Gastrocnemius medialis (tissue), 4 donors: Measurements from ENCODE around the gene ATP2C2. TPM values are rescaled to one million over a fixed set of nuclear protein-coding genes. Genes with fewer than 3 reads are reported as not detected.

Source experiments
- ATAC-seq, 2 donors: fragments of 150-250 bp; one replicate each; pipeline ENCODE4 v1.9.1; 2016
- DNase-seq, 2 donors: peaks; one replicate each; pipeline ENCODE4 v3.0.0-alpha.2; 2019
- H3K27ac ChIP-seq, 4 donors: fragments of 200-600 bp; sonication (generic); 1 replicate in 1 of 4; 2 replicates in 3 of 4; pipeline ENCODE4 v1.5.1; 2016 to 2018; ENCODE audit warnings: mild to moderate bottlenecking in 2 of 4, moderate library complexity in 1 of 4
- H3K27me3 ChIP-seq, 3 donors: fragments of 200-600 bp; sonication (generic) in 2 of 3; 1 replicate in 1 of 3; 2 replicates in 2 of 3; pipeline versions ENCODE4 v1.5.1 to v1.6.0; 2016 to 2019; ENCODE audit warnings: mild to moderate bottlenecking in 1 of 3, moderate library complexity in 1 of 3
- H3K36me3 ChIP-seq, 2 donors: fragments of 200-600 bp; sonication (generic) in 1 of 2; one replicate each; pipeline ENCODE4 v1.5.1; 2017 to 2018
- H3K4me1 ChIP-seq, 2 donors: fragments of 200-600 bp; sonication (generic) in 1 of 2; one replicate each; pipeline ENCODE4 v1.5.1; 2016 to 2017; ENCODE audit warnings: mild to moderate bottlenecking in 2 of 2
- H3K4me3 ChIP-seq, 4 donors: fragments of 200-600 bp; sonication (generic) in 3 of 4; 1 replicate in 1 of 4; 2 replicates in 3 of 4; pipeline ENCODE4 v1.5.1; 2016 to 2019; ENCODE audit warnings: mild to moderate bottlenecking in 2 of 4
- H3K9me3 ChIP-seq, 3 donors: fragments of 200-600 bp; sonication (generic) in 2 of 3; 1 replicate in 1 of 3; 2 replicates in 2 of 3; pipeline ENCODE4 v1.5.1; 2016 to 2019
- POLR2A ChIP-seq, 2 donors: fragments of 450-650 bp; IDR thresholded peaks; one replicate each; pipeline ENCODE4 v1.6.1; 2017; ENCODE audit warnings: antibody characterized with exemption in 2 of 2, mild to moderate bottlenecking in 2 of 2, moderate library complexity in 2 of 2
- in situ Hi-C, 4 donors: fragments of 200-750 bp; cut with MboI; loops; one replicate each; pipeline versions ENCODE4 v1.15.0 to v1.8.0; 2017; ENCODE audit warnings: low sequenced_read_pairs in 4 of 4
- intact Hi-C: fragments of 100-400 bp; cut with DNase I; formaldehyde crosslinking; loops from one replicate; pipeline ENCODE4 v1.15.1; 2023; ENCODE audit warnings: low total_unique reads
- total RNA-seq, 4 donors: library from RNA; depleted of rRNA; stranded (reverse); fragments of >200 nt; gene quantifications; one replicate each; pipeline versions ENCODE4 v1.1.0 to v1.2.3, GENCODE V29; 2016
- TF ChIP-seq, protein P1 (sequence below), 5 experiments: fragments of 450-650 bp in 3 of 5; fragments of 200-600 bp in 2 of 5; sonication (generic) in 2 of 5; IDR thresholded peaks in 4 of 5; conservative IDR thresholded peaks in 1 of 5; 1 replicate in 4 of 5; 2 replicates in 1 of 5; pipeline ENCODE4 v1.5.1; 2016 to 2019; ENCODE audit warnings: antibody characterized with exemption in 5 of 5, mild to moderate bottlenecking in 3 of 5, moderate library complexity in 3 of 5

ATP2C2 gene
- total RNA-seq, 4 donors from 2014 or later, result 0.44 TPM; not detected in 3

DNA sequence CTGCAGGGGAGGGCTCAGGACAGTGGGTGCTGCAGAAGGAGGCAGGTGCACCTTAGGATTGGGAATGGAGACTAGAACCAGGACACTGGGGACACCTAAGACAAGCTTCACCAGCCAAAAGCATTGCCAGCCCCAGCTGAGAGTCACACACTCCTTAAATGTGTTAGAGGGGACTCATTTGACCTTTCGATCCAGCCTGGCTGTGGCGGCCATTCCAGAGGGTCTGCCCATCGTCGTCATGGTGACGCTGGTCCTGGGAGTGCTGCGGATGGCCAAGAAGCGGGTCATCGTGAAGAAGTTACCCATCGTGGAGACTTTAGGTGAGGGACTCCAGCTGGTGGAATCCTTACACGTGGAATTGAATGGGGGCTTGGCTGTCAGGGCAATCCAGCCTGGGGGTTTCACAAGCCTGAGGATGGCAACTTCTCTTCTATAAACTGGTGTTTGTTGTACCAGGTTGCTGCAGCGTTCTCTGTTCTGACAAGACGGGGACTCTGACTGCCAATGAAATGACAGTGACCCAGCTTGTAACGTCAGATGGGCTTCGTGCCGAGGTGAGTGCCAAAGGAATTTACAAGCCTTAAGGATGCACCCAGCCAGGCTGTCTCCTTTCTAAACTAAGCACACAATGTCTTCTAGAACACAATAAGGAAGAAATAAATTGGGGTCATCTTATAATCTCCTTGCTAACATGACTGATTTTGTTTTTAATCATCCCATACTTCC lies 70.8 kb downstream of the ATP2C2 start:
- no peak for DNase-seq
- Histone ChIP-seq H3K27me3 (peaks cover 0 to 15% (median under 1%) of the 10 kb centered on the region in 3 donors), H3K36me3 (no peaks in the 10 kb centered on the region), H3K4me1 (no peaks in the 10 kb centered on the region), H3K4me3 (no peak overlapping the region), H3K9me3 (no peaks in the 10 kb centered on the region), H3K27ac (no peak overlapping the region)
- in situ Hi-C loops, result no loop called here
- TF ChIP-seq, protein P1, sequence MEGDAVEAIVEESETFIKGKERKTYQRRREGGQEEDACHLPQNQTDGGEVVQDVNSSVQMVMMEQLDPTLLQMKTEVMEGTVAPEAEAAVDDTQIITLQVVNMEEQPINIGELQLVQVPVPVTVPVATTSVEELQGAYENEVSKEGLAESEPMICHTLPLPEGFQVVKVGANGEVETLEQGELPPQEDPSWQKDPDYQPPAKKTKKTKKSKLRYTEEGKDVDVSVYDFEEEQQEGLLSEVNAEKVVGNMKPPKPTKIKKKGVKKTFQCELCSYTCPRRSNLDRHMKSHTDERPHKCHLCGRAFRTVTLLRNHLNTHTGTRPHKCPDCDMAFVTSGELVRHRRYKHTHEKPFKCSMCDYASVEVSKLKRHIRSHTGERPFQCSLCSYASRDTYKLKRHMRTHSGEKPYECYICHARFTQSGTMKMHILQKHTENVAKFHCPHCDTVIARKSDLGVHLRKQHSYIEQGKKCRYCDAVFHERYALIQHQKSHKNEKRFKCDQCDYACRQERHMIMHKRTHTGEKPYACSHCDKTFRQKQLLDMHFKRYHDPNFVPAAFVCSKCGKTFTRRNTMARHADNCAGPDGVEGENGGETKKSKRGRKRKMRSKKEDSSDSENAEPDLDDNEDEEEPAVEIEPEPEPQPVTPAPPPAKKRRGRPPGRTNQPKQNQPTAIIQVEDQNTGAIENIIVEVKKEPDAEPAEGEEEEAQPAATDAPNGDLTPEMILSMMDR (IDR thresholded peaks at IDR 0.05 in 4 of 5, conservative IDR thresholded peaks at IDR 0.05 in 1 of 5), result no peak
- no peak for TF ChIP-seq POLR2A (IDR thresholded peaks at IDR 0.05)
- intact Hi-C loops, result no loop called here
- ATAC-seq, result no peak

DNA sequence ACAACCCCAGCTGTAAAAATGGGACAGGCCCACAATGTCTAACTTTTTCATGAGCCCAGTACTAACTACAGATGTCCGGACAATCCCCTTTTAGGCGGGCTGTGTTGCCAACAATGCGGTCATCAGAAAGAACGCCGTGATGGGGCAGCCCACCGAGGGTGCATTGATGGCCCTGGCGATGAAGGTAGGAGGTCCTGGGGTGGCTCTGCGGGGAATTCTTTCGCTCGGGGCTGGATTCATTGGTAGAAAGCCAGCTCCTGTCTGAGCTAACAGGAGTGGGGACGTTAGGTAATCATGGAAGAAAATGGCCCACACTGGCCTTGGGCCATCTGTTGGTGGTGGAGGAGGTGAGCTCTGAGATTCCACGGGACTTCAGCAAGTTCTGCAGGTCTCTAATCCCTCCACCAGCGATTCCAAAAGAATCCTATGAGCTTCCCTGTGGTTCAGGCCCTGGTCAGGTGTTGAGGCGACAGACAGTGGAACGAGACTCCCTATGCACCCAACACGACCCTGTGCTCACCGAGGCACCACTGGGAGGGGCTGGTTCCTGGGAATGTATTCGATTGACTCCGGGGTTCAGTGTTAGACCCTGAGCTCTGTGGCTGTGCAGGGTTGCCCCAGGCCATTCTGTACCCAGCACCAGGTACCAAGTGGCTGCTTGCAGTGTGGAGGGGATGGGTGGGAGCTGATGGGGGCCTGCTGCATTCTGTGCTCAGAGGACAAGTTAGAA lies 74.2 kb downstream of the ATP2C2 start:
- TF ChIP-seq POLR2A (IDR thresholded peaks at IDR 0.05), result no peak
- TF ChIP-seq, protein P1 (IDR thresholded peaks at IDR 0.05 in 4 of 5, conservative IDR thresholded peaks at IDR 0.05 in 1 of 5), result no peak
- intact Hi-C loops, result no loop called here
- H3K27me3 ChIP-seq, result peaks cover 7 to 15% (median 12%) of the 10 kb centered on the region in 3 donors
- no peaks in the 10 kb centered on the region for H3K36me3 ChIP-seq
- in situ Hi-C loops, result no loop called here
- DNase-seq (no peak), ATAC-seq (no peak)
- H3K27ac ChIP-seq, result no peak overlapping the region
- no peaks in the 10 kb centered on the region for H3K9me3 ChIP-seq
- no peak overlapping the region for H3K4me3 ChIP-seq
- H3K4me1 ChIP-seq, result no peaks in the 10 kb centered on the region

DNA sequence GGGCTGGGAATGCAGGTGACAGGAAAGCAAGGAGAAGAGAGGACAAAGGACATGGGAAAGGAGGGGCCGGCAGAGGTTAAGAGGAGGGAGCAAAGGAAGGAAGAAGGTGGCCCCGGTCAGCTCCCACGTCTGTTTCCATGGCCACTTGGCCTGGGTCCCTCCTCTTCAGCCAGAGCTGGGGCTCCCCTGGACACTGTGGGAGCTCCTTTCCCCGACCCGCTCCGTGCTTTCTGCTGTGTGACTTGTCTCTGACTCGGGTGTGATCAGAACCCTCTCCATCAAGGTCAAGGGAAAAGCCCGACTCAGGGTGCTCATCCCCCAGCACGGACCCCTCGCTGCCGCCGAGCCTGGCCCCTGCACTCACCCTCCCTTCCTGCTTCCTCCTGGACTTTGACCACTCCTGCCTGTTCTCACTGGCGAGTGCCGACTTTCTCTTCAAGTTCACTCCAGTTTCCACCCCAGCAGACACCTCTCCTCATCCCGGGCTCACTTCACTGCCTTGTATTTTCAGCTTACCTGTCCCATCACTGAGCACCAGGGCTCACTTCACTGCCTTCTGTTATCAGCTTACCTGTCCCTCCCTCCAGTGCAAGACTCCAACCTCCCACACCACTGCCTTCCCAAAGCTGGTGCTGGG lies 74.9 kb downstream of the ATP2C2 start:
- TF ChIP-seq, protein P1 (IDR thresholded peaks at IDR 0.05 in 4 of 5, conservative IDR thresholded peaks at IDR 0.05 in 1 of 5), result no peak
- no peak for TF ChIP-seq POLR2A (IDR thresholded peaks at IDR 0.05)
- no peaks in the 10 kb centered on the region for H3K9me3 ChIP-seq
- no peak overlapping the region for H3K4me3 ChIP-seq
- no peaks in the 10 kb centered on the region for H3K36me3 ChIP-seq
- ATAC-seq, result no peak
- no peak for DNase-seq
- H3K27ac ChIP-seq, result no peak overlapping the region
- intact Hi-C loops (no loop called here), in situ Hi-C loops (no loop called here)
- H3K27me3 ChIP-seq, result peaks cover 7 to 17% (median 15%) of the 10 kb centered on the region in 3 donors
- H3K4me1 ChIP-seq, result no peaks in the 10 kb centered on the region

DNA sequence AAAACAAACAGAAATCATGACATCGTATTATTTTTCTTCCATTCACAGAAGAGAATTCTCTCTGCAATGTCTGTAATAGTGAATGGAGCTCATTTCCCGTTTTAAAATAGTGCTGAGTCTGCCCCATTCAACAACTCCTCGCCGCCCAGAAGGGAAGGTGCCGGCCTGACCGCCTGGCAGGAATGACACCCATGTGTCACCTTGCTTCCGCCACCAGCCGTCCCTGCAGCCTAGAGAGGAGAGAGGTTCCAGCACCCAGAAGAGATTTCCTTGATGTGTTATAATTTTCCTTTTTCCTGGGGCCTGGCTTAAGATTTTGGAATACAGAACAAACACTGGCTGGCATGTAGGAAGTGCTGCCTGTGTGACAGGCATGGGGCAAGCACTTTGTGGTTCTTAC lies 76.1 kb downstream of the ATP2C2 start:
- H3K4me1 ChIP-seq, result no peaks in the 10 kb centered on the region
- no peaks in the 10 kb centered on the region for H3K36me3 ChIP-seq
- H3K9me3 ChIP-seq, result no peaks in the 10 kb centered on the region
- DNase-seq, result no peak
- no peak overlapping the region for H3K27ac ChIP-seq
- TF ChIP-seq POLR2A (IDR thresholded peaks at IDR 0.05), result no peak
- TF ChIP-seq, protein P1 (IDR thresholded peaks at IDR 0.05 in 4 of 5, conservative IDR thresholded peaks at IDR 0.05 in 1 of 5), result no peak
- no peak overlapping the region for H3K4me3 ChIP-seq
- no peak for ATAC-seq
- intact Hi-C loops, result no loop called here
- peaks cover 7 to 17% (median 15%) of the 10 kb centered on the region in 3 donors for H3K27me3 ChIP-seq
- in situ Hi-C loops, result no loop called here
